GM12878 (cell line): ENCODE measurements around the gene NKAIN4.

Experiments used
- ATF2 ChIP-seq: IDR thresholded peaks from 2 replicates; pipeline ENCODE4 v1.6.1; 2012; ENCODE audit warnings: low read length, inconsistent platforms
- EZH2 ChIP-seq: IDR thresholded peaks from 2 replicates; pipeline ENCODE4 v1.6.1; 2012; ENCODE audit warnings: low read depth, mild to moderate bottlenecking, control low read depth, inconsistent platforms, low read length, borderline replicate concordance; ENCODE audit not compliant: control insufficient read depth
- SMC3 ChIP-seq: IDR thresholded peaks from 2 replicates; pipeline ENCODE4 v1.6.1; 2011; ENCODE audit warnings: low read length, improper control_type of control experiment, borderline replicate concordance
- SP1 ChIP-seq: IDR thresholded peaks from one replicate; pipeline ENCODE4 v1.6.1; 2011; ENCODE audit warnings: low read depth, low read length
- TBL1XR1 ChIP-seq: IDR thresholded peaks from 2 replicates; pipeline ENCODE4 v1.6.1; 2012; ENCODE audit warnings: low read depth, low read length, improper control_type of control experiment
- YY1 ChIP-seq: IDR thresholded peaks from 2 replicates; pipeline ENCODE4 v1.6.1; 2011; ENCODE audit warnings: low read depth, mild to moderate bottlenecking, low read length
- TF ChIP-seq, protein P1 (sequence below), 3 experiments: IDR thresholded peaks in 2 of 3; conservative IDR thresholded peaks in 1 of 3; 2 replicates each; pipeline ENCODE4 v1.5.1; 2011; ENCODE audit warnings: low read depth in 3 of 3, low read length in 3 of 3, mild to moderate bottlenecking in 3 of 3, control low read depth in 2 of 3, moderate library complexity in 2 of 3, inconsistent platforms in 1 of 3, mixed read lengths in 1 of 3; ENCODE audit not compliant: control insufficient read depth in 2 of 3, insufficient read depth in 1 of 3; ENCODE audit errors: extremely low read depth in 1 of 3

- no peak for TF ChIP-seq YY1
- no peak for TF ChIP-seq SP1
- no peak for TF ChIP-seq ATF2
- no peak for TF ChIP-seq EZH2
- no peak for TF ChIP-seq SMC3
- TF ChIP-seq, protein P1, sequence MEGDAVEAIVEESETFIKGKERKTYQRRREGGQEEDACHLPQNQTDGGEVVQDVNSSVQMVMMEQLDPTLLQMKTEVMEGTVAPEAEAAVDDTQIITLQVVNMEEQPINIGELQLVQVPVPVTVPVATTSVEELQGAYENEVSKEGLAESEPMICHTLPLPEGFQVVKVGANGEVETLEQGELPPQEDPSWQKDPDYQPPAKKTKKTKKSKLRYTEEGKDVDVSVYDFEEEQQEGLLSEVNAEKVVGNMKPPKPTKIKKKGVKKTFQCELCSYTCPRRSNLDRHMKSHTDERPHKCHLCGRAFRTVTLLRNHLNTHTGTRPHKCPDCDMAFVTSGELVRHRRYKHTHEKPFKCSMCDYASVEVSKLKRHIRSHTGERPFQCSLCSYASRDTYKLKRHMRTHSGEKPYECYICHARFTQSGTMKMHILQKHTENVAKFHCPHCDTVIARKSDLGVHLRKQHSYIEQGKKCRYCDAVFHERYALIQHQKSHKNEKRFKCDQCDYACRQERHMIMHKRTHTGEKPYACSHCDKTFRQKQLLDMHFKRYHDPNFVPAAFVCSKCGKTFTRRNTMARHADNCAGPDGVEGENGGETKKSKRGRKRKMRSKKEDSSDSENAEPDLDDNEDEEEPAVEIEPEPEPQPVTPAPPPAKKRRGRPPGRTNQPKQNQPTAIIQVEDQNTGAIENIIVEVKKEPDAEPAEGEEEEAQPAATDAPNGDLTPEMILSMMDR (IDR thresholded peaks at IDR 0.05 in 2 of 3, conservative IDR thresholded peaks at IDR 0.05 in 1 of 3; ENCODE audit: control insufficient read depth in 2 of 3, extremely low read depth in 1 of 3, insufficient read depth in 1 of 3, low read depth in 3 of 3, low read length in 3 of 3) = no peak
- TF ChIP-seq TBL1XR1 = no peak
Measured at GRCh38 chr20:63194007-63194796, 60.1 kb downstream of the NKAIN4 start.
